ENCODE measurements around the gene RSU1.

RSU1 gene

GRCh38 chr10:16787361-16787791, 29.8 kb downstream of the RSU1 start:
- Histone ChIP-seq H2BK12ac (ENCODE audit: low read length in 2 of 2) (no peak overlapping the region), H3K4me3 (ENCODE audit: insufficient read depth in 1 of 2, low read depth in 1 of 2, low read length in 2 of 2) (no peak overlapping the region), H3K23ac (ENCODE audit: low read length in 2 of 2) (no peak overlapping the region), H3K27me3 (ENCODE audit: control insufficient read depth in 1 of 2, insufficient read depth in 1 of 2, low read length in 2 of 2) (no peaks in the 10 kb centered on the region), H3K9ac (ENCODE audit: low read length) (no peak overlapping the region), H2BK15ac (ENCODE audit: low read depth, poor library complexity, severe bottlenecking) (no peak overlapping the region), H3K4ac (ENCODE audit: low read depth in 1 of 2, low read length in 2 of 2) (no peak overlapping the region), H4K8ac (ENCODE audit: low read length) (no peak overlapping the region), H3K14ac (ENCODE audit: low read length in 2 of 2) (no peak overlapping the region), H3K79me1 (replicated peaks; ENCODE audit: low read length, poor library complexity, severe bottlenecking) (peaks cover 51% of the 10 kb centered on the region), H2BK5ac (ENCODE audit: low read depth, low read length, poor library complexity, severe bottlenecking) (no peak overlapping the region), H3K18ac (ENCODE audit: low read depth in 1 of 2, low read length in 2 of 2) (no peak overlapping the region), H3K9me3 (ENCODE audit: control insufficient read depth, low read length) (no peaks in the 10 kb centered on the region), H3K36me3 (ENCODE audit: control insufficient read depth in 1 of 2, insufficient read depth in 2 of 2, low read depth in 1 of 2, low read length in 2 of 2) (peaks cover 2 to 30% of the 10 kb centered on the region in 2 experiments), H3K4me2 (ENCODE audit: low read length, poor library complexity, severe bottlenecking) (no peak overlapping the region), H2AK5ac (ENCODE audit: low read length, severe bottlenecking) (no peak overlapping the region), H4K91ac (ENCODE audit: low read length) (no peak overlapping the region), H2AFZ (ENCODE audit: low read depth, low read length) (no peak overlapping the region), H3K27ac (ENCODE audit: low read length, poor library complexity, severe bottlenecking) (no peak overlapping the region), H3K4me1 (ENCODE audit: control insufficient read depth, insufficient read depth, low read depth, low read length) (peaks cover 3% of the 10 kb centered on the region), H2BK120ac (ENCODE audit: low read depth, low read length) (no peak overlapping the region)
- WGBS, result over 99% methylated on average over 7 of the region's 12 CpGs
- no peak for DNase-seq

DNA sequence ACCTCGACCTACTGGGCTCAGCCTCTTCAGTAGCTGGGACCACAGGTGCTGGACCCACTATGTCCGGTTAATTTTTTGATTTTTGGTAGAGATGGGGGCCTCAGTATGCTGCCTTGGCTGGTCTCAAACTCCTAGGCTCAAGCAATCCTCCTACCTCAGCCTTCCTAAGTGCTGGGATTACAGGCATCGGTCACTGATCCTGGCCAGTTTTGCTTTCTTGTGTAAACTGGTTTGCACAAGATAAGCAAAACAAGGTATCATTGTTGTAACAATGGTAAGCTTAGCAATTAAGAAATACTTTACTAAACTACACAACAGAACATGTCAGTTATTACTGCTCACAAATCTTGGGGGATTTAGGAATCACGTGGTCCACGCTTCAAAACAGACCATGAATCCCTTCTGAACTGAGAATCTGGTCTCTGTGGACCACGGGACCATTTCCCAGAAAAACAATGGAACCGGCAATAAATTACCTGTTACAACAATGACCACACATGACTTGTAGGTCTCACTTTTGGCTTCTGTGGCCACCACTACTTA, 36.8 kb downstream of the RSU1 start:
- H4K8ac ChIP-seq (ENCODE audit: low read length), result peak overlapping the region; percentile 4
- H3K9ac ChIP-seq (ENCODE audit: low read length), result no peak overlapping the region
- WGBS, result 94% methylated on average over 6 of the region's 7 CpGs
- no peak overlapping the region for H3K4ac ChIP-seq (ENCODE audit: low read depth in 1 of 2, low read length in 2 of 2)
- no peaks in the 10 kb centered on the region for H3K4me1 ChIP-seq (ENCODE audit: control insufficient read depth, insufficient read depth, low read depth, low read length)
- H2AK5ac ChIP-seq (ENCODE audit: low read length, severe bottlenecking), result no peak overlapping the region
- no peak overlapping the region for H2BK120ac ChIP-seq (ENCODE audit: low read depth, low read length)
- H2BK12ac ChIP-seq (ENCODE audit: low read length in 2 of 2), result no peak overlapping the region
- H3K18ac ChIP-seq (ENCODE audit: low read depth in 1 of 2, low read length in 2 of 2), result no peak overlapping the region
- H3K4me2 ChIP-seq (ENCODE audit: low read length, poor library complexity, severe bottlenecking), result no peak overlapping the region
- H3K9me3 ChIP-seq (ENCODE audit: control insufficient read depth, low read length), result no peaks in the 10 kb centered on the region
- peaks cover 27% of the 10 kb centered on the region for H3K79me1 ChIP-seq (replicated peaks; ENCODE audit: low read length, poor library complexity, severe bottlenecking)
- peak overlapping the region; percentile 35 for H2BK5ac ChIP-seq (ENCODE audit: low read depth, low read length, poor library complexity, severe bottlenecking)
- no peak overlapping the region for H3K4me3 ChIP-seq (ENCODE audit: insufficient read depth in 1 of 2, low read depth in 1 of 2, low read length in 2 of 2)
- no peak overlapping the region for H3K14ac ChIP-seq (ENCODE audit: low read length in 2 of 2)
- H2BK15ac ChIP-seq (ENCODE audit: low read depth, poor library complexity, severe bottlenecking), result no peak overlapping the region
- no peak overlapping the region for H3K27ac ChIP-seq (ENCODE audit: low read length, poor library complexity, severe bottlenecking)
- no peak overlapping the region for H3K23ac ChIP-seq (ENCODE audit: low read length in 2 of 2)
- no peak overlapping the region for H2AFZ ChIP-seq (ENCODE audit: low read depth, low read length)
- peaks cover 7 to 40% of the 10 kb centered on the region in 2 experiments for H3K36me3 ChIP-seq (ENCODE audit: control insufficient read depth in 1 of 2, insufficient read depth in 2 of 2, low read depth in 1 of 2, low read length in 2 of 2)
- no peak overlapping the region for H4K91ac ChIP-seq (ENCODE audit: low read length)
- H3K27me3 ChIP-seq (ENCODE audit: control insufficient read depth in 1 of 2, insufficient read depth in 1 of 2, low read length in 2 of 2), result no peaks in the 10 kb centered on the region
- no peak for DNase-seq

DNA sequence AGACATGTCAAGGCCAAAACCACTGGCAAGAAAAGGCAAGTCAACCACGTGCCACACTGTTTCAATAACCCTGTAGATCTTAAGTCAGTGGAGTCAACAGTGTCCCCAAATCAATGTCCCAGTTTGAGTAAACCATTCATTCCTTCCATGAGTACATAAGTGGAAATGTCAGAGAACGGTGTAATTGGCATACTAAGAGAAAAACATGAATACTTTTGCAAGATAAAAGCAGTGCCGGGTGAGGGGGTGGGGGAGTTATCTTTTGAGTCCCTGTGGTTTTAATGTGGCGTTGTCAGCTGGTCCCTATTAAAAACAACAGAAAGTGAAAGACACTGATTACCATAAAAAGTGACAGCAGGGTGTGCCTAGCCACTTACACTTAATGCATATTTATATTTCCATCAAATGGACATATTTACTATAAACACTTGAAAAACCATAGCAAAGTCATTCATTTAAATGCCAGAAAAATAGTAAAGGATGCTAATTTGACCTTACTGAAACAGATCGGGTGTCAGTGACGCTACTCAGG, 37.8 kb downstream of the RSU1 start:
- Histone ChIP-seq H3K27me3 (ENCODE audit: control insufficient read depth in 1 of 2, insufficient read depth in 1 of 2, low read length in 2 of 2) (no peaks in the 10 kb centered on the region), H3K36me3 (ENCODE audit: control insufficient read depth in 1 of 2, insufficient read depth in 2 of 2, low read depth in 1 of 2, low read length in 2 of 2) (peaks cover 7 to 41% of the 10 kb centered on the region in 2 experiments), H3K27ac (ENCODE audit: low read length, poor library complexity, severe bottlenecking) (no peak overlapping the region), H2BK120ac (ENCODE audit: low read depth, low read length) (no peak overlapping the region), H2BK15ac (ENCODE audit: low read depth, poor library complexity, severe bottlenecking) (no peak overlapping the region), H3K9ac (ENCODE audit: low read length) (no peak overlapping the region), H3K4me1 (ENCODE audit: control insufficient read depth, insufficient read depth, low read depth, low read length) (no peaks in the 10 kb centered on the region), H3K4me3 (ENCODE audit: insufficient read depth in 1 of 2, low read depth in 1 of 2, low read length in 2 of 2) (no peak overlapping the region), H3K79me1 (replicated peaks; ENCODE audit: low read length, poor library complexity, severe bottlenecking) (peaks cover 29% of the 10 kb centered on the region), H2AFZ (ENCODE audit: low read depth, low read length) (no peak overlapping the region), H3K14ac (ENCODE audit: low read length in 2 of 2) (no peak overlapping the region), H3K23ac (ENCODE audit: low read length in 2 of 2) (no peak overlapping the region), H4K91ac (ENCODE audit: low read length) (no peak overlapping the region), H2BK12ac (ENCODE audit: low read length in 2 of 2) (no peak overlapping the region), H3K9me3 (ENCODE audit: control insufficient read depth, low read length) (no peaks in the 10 kb centered on the region), H3K4me2 (ENCODE audit: low read length, poor library complexity, severe bottlenecking) (no peak overlapping the region), H3K4ac (ENCODE audit: low read depth in 1 of 2, low read length in 2 of 2) (no peak overlapping the region), H3K18ac (ENCODE audit: low read depth in 1 of 2, low read length in 2 of 2) (no peak overlapping the region), H2AK5ac (ENCODE audit: low read length, severe bottlenecking) (no peak overlapping the region), H4K8ac (ENCODE audit: low read length) (no peak overlapping the region), H2BK5ac (ENCODE audit: low read depth, low read length, poor library complexity, severe bottlenecking) (no peak overlapping the region)
- 94% methylated on average over 5 of the region's 6 CpGs for WGBS
- no peak for DNase-seq

GRCh38 chr10:16777473-16778370, 39.5 kb downstream of the RSU1 start:
- no peak overlapping the region for H2BK12ac ChIP-seq (ENCODE audit: low read length in 2 of 2)
- no peak overlapping the region for H2BK120ac ChIP-seq (ENCODE audit: low read depth, low read length)
- no peak overlapping the region for H2BK5ac ChIP-seq (ENCODE audit: low read depth, low read length, poor library complexity, severe bottlenecking)
- no peaks in the 10 kb centered on the region for H3K4me1 ChIP-seq (ENCODE audit: control insufficient read depth, insufficient read depth, low read depth, low read length)
- H4K91ac ChIP-seq (ENCODE audit: low read length), result no peak overlapping the region
- no peak overlapping the region for H3K23ac ChIP-seq (ENCODE audit: low read length in 2 of 2)
- H3K79me1 ChIP-seq (replicated peaks; ENCODE audit: low read length, poor library complexity, severe bottlenecking), result peaks cover 31% of the 10 kb centered on the region
- H3K4me2 ChIP-seq (ENCODE audit: low read length, poor library complexity, severe bottlenecking), result no peak overlapping the region
- no peak overlapping the region for H3K18ac ChIP-seq (ENCODE audit: low read depth in 1 of 2, low read length in 2 of 2)
- H3K4ac ChIP-seq (ENCODE audit: low read depth in 1 of 2, low read length in 2 of 2), result no peak overlapping the region
- H3K36me3 ChIP-seq (ENCODE audit: control insufficient read depth in 1 of 2, insufficient read depth in 2 of 2, low read depth in 1 of 2, low read length in 2 of 2), result peaks cover 10 to 48% of the 10 kb centered on the region in 2 experiments
- no peak overlapping the region for H3K14ac ChIP-seq (ENCODE audit: low read length in 2 of 2)
- H4K8ac ChIP-seq (ENCODE audit: low read length), result no peak overlapping the region
- no peak overlapping the region for H3K27ac ChIP-seq (ENCODE audit: low read length, poor library complexity, severe bottlenecking)
- no peak overlapping the region for H2AFZ ChIP-seq (ENCODE audit: low read depth, low read length)
- no peak overlapping the region for H2BK15ac ChIP-seq (ENCODE audit: low read depth, poor library complexity, severe bottlenecking)
- H3K27me3 ChIP-seq (ENCODE audit: control insufficient read depth in 1 of 2, insufficient read depth in 1 of 2, low read length in 2 of 2), result no peaks in the 10 kb centered on the region
- WGBS, result 65% methylated on average over 6 of the region's 7 CpGs
- H3K9ac ChIP-seq (ENCODE audit: low read length), result peak overlapping the region; percentile 58
- H2AK5ac ChIP-seq (ENCODE audit: low read length, severe bottlenecking), result no peak overlapping the region
- peak; percentile 64 for DNase-seq
- no peaks in the 10 kb centered on the region for H3K9me3 ChIP-seq (ENCODE audit: control insufficient read depth, low read length)
- H3K4me3 ChIP-seq (ENCODE audit: insufficient read depth in 1 of 2, low read depth in 1 of 2, low read length in 2 of 2), result no peak overlapping the region
